Naive thymus-derived CD4-positive, alpha-beta T cell (primary cell): Measurements from ENCODE around the gene MARCHF3. TPM values are rescaled to one million over a fixed set of nuclear protein-coding genes. Genes with fewer than 3 reads are reported as not detected.

ENCODE experiments used
- ATAC-seq: fragments of 150-1000 bp; cut with Tn5 transposase; 2 replicates; pipeline ENCODE4 v1.10.0; 2021; ENCODE audit warnings: mild to moderate bottlenecking, moderate library complexity
- CTCF ChIA-PET: fragments of 350-600 bp; sonication (Branson Sonifier 250); formaldehyde crosslinking; loops from one replicate; lab custom pipeline; 2021; ENCODE audit warnings: antibody characterized with exemption; lab: Charles Lee
- POLR2A ChIA-PET: fragments of 350-600 bp; sonication (Branson Sonifier 250); formaldehyde crosslinking; loops from one replicate; lab custom pipeline; 2021; ENCODE audit warnings: antibody characterized with exemption, inconsistent platforms; lab: Charles Lee
- DNase-seq, 9 donors: peaks; one replicate each; pipeline versions ENCODE4 v3.0.0 to v3.0.0-alpha.2; 2020 to 2022; ENCODE audit warnings: mixed read lengths in 1 of 9
- H3K27ac ChIP-seq: one replicate; pipeline ENCODE4 v1.7.0; 2013; ENCODE audit warnings: mild to moderate bottlenecking, low read depth, low read length, moderate library complexity
- H3K27me3 ChIP-seq, 2 donors: one replicate each; pipeline ENCODE4 v1.7.0; 2013; ENCODE audit warnings: low read length in 2 of 2, mild to moderate bottlenecking in 2 of 2, moderate library complexity in 2 of 2; ENCODE audit not compliant: control insufficient read depth in 2 of 2, insufficient read depth in 2 of 2
- H3K36me3 ChIP-seq, 3 experiments: 1 replicate in 2 of 3; 2 replicates in 1 of 3; pipeline ENCODE4 v1.7.0; 2013; ENCODE audit warnings: low read length in 3 of 3, mild to moderate bottlenecking in 3 of 3, moderate library complexity in 1 of 3; ENCODE audit not compliant: insufficient read depth in 3 of 3, control insufficient read depth in 2 of 3
- H3K4me1 ChIP-seq, 2 donors: one replicate each; pipeline ENCODE4 v1.7.0; 2013; ENCODE audit warnings: low read length in 2 of 2, mild to moderate bottlenecking in 2 of 2, moderate library complexity in 1 of 2; ENCODE audit not compliant: control insufficient read depth in 2 of 2, insufficient read depth in 2 of 2
- H3K4me3 ChIP-seq: 2 replicates; pipeline ENCODE4 v1.7.0; 2013; ENCODE audit warnings: mild to moderate bottlenecking, low read length
- H3K9me3 ChIP-seq, 3 experiments: 1 replicate in 2 of 3; 2 replicates in 1 of 3; pipeline ENCODE4 v1.7.0; 2013; ENCODE audit warnings: low read length in 3 of 3; ENCODE audit not compliant: control insufficient read depth in 2 of 3
- H3K27ac Mint-ChIP-seq, 9 donors: one replicate each; pipeline ENCODE4 v1.8.0; 2020 to 2022; ENCODE audit warnings: mixed read lengths in 9 of 9, mild to moderate bottlenecking in 8 of 9, moderate library complexity in 5 of 9, inconsistent platforms in 2 of 9
- H3K27me3 Mint-ChIP-seq, 5 donors: one replicate each; pipeline ENCODE4 v1.8.0; 2021 to 2022; ENCODE audit warnings: mixed read lengths in 5 of 5, mild to moderate bottlenecking in 1 of 5
- H3K36me3 Mint-ChIP-seq, 5 donors: one replicate each; pipeline ENCODE4 v1.8.0; 2020 to 2022; ENCODE audit warnings: mixed read lengths in 5 of 5, mild to moderate bottlenecking in 3 of 5, inconsistent platforms in 1 of 5
- H3K4me1 Mint-ChIP-seq, 7 donors: one replicate each; pipeline ENCODE4 v1.8.0; 2020 to 2022; ENCODE audit warnings: mixed read lengths in 7 of 7, mild to moderate bottlenecking in 3 of 7, inconsistent platforms in 1 of 7
- H3K4me3 Mint-ChIP-seq, 10 donors: one replicate each; pipeline ENCODE4 v1.8.0; 2020 to 2022; ENCODE audit warnings: mild to moderate bottlenecking in 10 of 10, mixed read lengths in 10 of 10, moderate library complexity in 6 of 10, inconsistent platforms in 2 of 10
- H3K9me3 Mint-ChIP-seq, 11 donors: one replicate each; pipeline ENCODE4 v1.8.0; 2020 to 2022; ENCODE audit warnings: mixed read lengths in 11 of 11, mild to moderate bottlenecking in 4 of 11, inconsistent platforms in 1 of 11, moderate library complexity in 1 of 11
- intact Hi-C, 2 donors: fragments of 100-400 bp; cut with micrococcal nuclease; formaldehyde crosslinking; loops; one replicate each; pipeline ENCODE4 v1.15.1; 2023
- polyA plus RNA-seq, 2 donors: library from polyadenylated mRNA; unstranded; fragments of 300-500 nt; fragmentation: Illumina TruSeq; gene quantifications; one replicate each; pipeline ENCODE4 v1.2.3, GENCODE V29; 2021
- total RNA-seq, 6 experiments: library from RNA in 5 of 6; stranded (reverse) in 5 of 6; gene quantifications; 1 replicate in 5 of 6; 2 replicates in 1 of 6; pipeline ENCODE4 v1.2.3 and lab custom pipeline; 2021 to 2026

Gene MARCHF3
- total RNA-seq = 10 to 100 TPM in 3 of 5 experiments, 1 to 10 TPM in 2; 3.1 to 15.4 (median 13.0) TPM
- 10 to 100 TPM; 10.8 to 14.9 TPM for polyA plus RNA-seq
- total RNA-seq (lab: John Stamatoyannopoulos, UW) = 10.1 reads per million, percentile 36 among the genes with 10 or more reads in this experiment

GRCh38 chr5:127030259-127031146, at the start of gene MARCHF3:
TSS of gene MARCHF3 (minus strand) at chr5:127030558. CDS start at chr5:126918171, 112,387 bp downstream.
- ChIA-PET POLR2A (interaction anchor here (0.6 to 3.4 kb wide), 7 partner anchors 12 to 253 kb away, joined by 3 to 17 read pairs (median 3); no protein-coding TSS in a partner anchor), CTCF (interaction anchor here (1.2 to 1.8 kb wide), 2 partner anchors 193 to 252 kb away, joined by 3 to 4 read pairs; no protein-coding TSS in a partner anchor)
- Histone ChIP-seq H3K27ac (peak within 1 kb of the TSS; percentile 78), H3K4me1 (peaks cover 0 to 10% of the 10 kb centered on the region in 2 donors), H3K27me3 (no peaks in the 10 kb centered on the region), H3K9me3 (no peaks in the 10 kb centered on the region), H3K4me3 (peak within 1 kb of the TSS; percentile 79), H3K36me3 (peaks cover 0 to 7% (median 0%) of the 10 kb centered on the region in 3 experiments)
- Mint-ChIP-seq H3K27ac (peak within 1 kb of the TSS; percentile 42 to 93 (median 82)), H3K9me3 (peaks cover 0 to 1% (median 0%) of the 10 kb centered on the region in 11 donors), H3K36me3 (no peaks in the 10 kb centered on the region), H3K4me1 (peaks cover 17 to 38% (median 28%) of the 10 kb centered on the region in 7 donors), H3K4me3 (peak within 1 kb of the TSS; percentile 83 to 96 (median 92)), H3K27me3 (peaks cover 0 to 56% (median 0%) of the 10 kb centered on the region in 5 donors)
- DNase-seq (peak; percentile 91 to 98 (median 94)), ATAC-seq (peak; percentile 98)
- intact Hi-C loops = loop anchor here (1.0 to 5.0 kb wide), 14 partner anchors 42 to 1053 kb away; partner anchors contain the start of genes C5orf63 (in 2 of the 2), PRRC1 (in 2 of the 2), SLC12A2 (in 2 of the 2) and PHAX (in 1 of the 2)

GRCh38 chr5:127079994-127080491, 49.7 kb upstream of the MARCHF3 start:
- Histone ChIP-seq H3K27ac (no peak overlapping the region), H3K9me3 (no peaks in the 10 kb centered on the region), H3K4me3 (no peak overlapping the region), H3K4me1 (no peaks in the 10 kb centered on the region), H3K36me3 (no peaks in the 10 kb centered on the region), H3K27me3 (no peaks in the 10 kb centered on the region)
- ChIA-PET CTCF (interaction anchor here (0.7 kb wide), 1 partner anchor 779 kb away, joined by 3 read pairs; no protein-coding TSS in a partner anchor), POLR2A (no interaction called here)
- Mint-ChIP-seq H3K36me3 (peaks cover 0 to 5% (median 0%) of the 10 kb centered on the region in 5 donors), H3K9me3 (no peaks in the 10 kb centered on the region), H3K27me3 (peaks cover 5 to 14% (median 8%) of the 10 kb centered on the region in 5 donors), H3K4me3 (no peak overlapping the region), H3K27ac (no peak overlapping the region), H3K4me1 (peaks cover 0 to 3% (median 0%) of the 10 kb centered on the region in 7 donors)
- DNase-seq (no peak), ATAC-seq (peak; percentile 58)
- intact Hi-C loops = no loop called here

- no peak for DNase-seq
- H3K4me1 ChIP-seq = peaks cover 8 to 10% of the 10 kb centered on the region in 2 donors
- CTCF ChIA-PET = no interaction called here
- intact Hi-C loops = no loop called here
- H3K4me3 ChIP-seq = no peak overlapping the region
- H3K27ac Mint-ChIP-seq = no peak overlapping the region
- peaks cover 0 to 5% (median 0%) of the 10 kb centered on the region in 5 donors for H3K36me3 Mint-ChIP-seq
- H3K9me3 ChIP-seq = no peaks in the 10 kb centered on the region
- peaks cover 5 to 14% (median 8%) of the 10 kb centered on the region in 5 donors for H3K27me3 Mint-ChIP-seq
- no peaks in the 10 kb centered on the region for H3K27me3 ChIP-seq
- H3K4me3 Mint-ChIP-seq = no peak overlapping the region
- no peak overlapping the region for H3K27ac ChIP-seq
- peaks cover 0 to 2% (median 0%) of the 10 kb centered on the region in 11 donors for H3K9me3 Mint-ChIP-seq
- POLR2A ChIA-PET = interaction anchor here (0.6 kb wide), 1 partner anchor 229 kb away, joined by 3 read pairs; no protein-coding TSS in a partner anchor
- peaks cover 11 to 18% (median 16%) of the 10 kb centered on the region in 7 donors for H3K4me1 Mint-ChIP-seq
- no peak for ATAC-seq
- no peaks in the 10 kb centered on the region for H3K36me3 ChIP-seq
These were observed 47.0 kb upstream of the MARCHF3 start for GRCh38 chr5:127077366-127077765.

GRCh38 chr5:127076315-127077129, 46.2 kb upstream of the MARCHF3 start:
- H3K36me3 ChIP-seq = no peaks in the 10 kb centered on the region
- no peaks in the 10 kb centered on the region for H3K27me3 ChIP-seq
- Mint-ChIP-seq H3K27me3 (peaks cover 5 to 14% (median 8%) of the 10 kb centered on the region in 5 donors), H3K27ac (no peak overlapping the region), H3K36me3 (peaks cover 0 to 5% (median 0%) of the 10 kb centered on the region in 5 donors), H3K4me3 (no peak overlapping the region), H3K9me3 (peaks cover 0 to 2% (median 0%) of the 10 kb centered on the region in 11 donors), H3K4me1 (peaks cover 11 to 23% (median 16%) of the 10 kb centered on the region in 7 donors)
- ATAC-seq (no peak), DNase-seq (no peak)
- intact Hi-C loops = no loop called here
- peaks cover 8 to 10% of the 10 kb centered on the region in 2 donors for H3K4me1 ChIP-seq
- no peak overlapping the region for H3K4me3 ChIP-seq
- H3K27ac ChIP-seq = no peak overlapping the region
- ChIA-PET POLR2A (interaction anchor here (0.6 kb wide), 1 partner anchor 230 kb away, joined by 3 read pairs; no protein-coding TSS in a partner anchor), CTCF (no interaction called here)
- H3K9me3 ChIP-seq = no peaks in the 10 kb centered on the region

GRCh38 chr5:127074466-127074865, 44.1 kb upstream of the MARCHF3 start:
- H3K4me1 Mint-ChIP-seq = peaks cover 9 to 34% (median 21%) of the 10 kb centered on the region in 7 donors
- intact Hi-C loops = loop anchor here (5.0 kb wide), 2 partner anchors 102 to 472 kb away; partner anchors contain the start of gene PHAX (in 1 of the 2)

More at GRCh38 chr5:127074466-127074865, 44.1 kb upstream of the MARCHF3 start:
- Histone ChIP-seq H3K27ac (no peak overlapping the region), H3K4me3 (no peak overlapping the region), H3K36me3 (no peaks in the 10 kb centered on the region), H3K9me3 (no peaks in the 10 kb centered on the region), H3K27me3 (no peaks in the 10 kb centered on the region), H3K4me1 (peaks cover 8 to 10% of the 10 kb centered on the region in 2 donors)
- ATAC-seq (no peak), DNase-seq (no peak)
- Mint-ChIP-seq H3K36me3 (peaks cover 1 to 15% (median 1%) of the 10 kb centered on the region in 5 donors), H3K9me3 (peaks cover 0 to 2% (median 0%) of the 10 kb centered on the region in 11 donors), H3K27me3 (no peaks in the 10 kb centered on the region), H3K4me3 (peak overlapping the region in 7 of 10 donors; percentile 24 to 98 (median 91)), H3K27ac (peak overlapping the region in 6 of 9 donors; percentile 23 to 98 (median 90))
- POLR2A ChIA-PET = interaction anchor here (0.9 to 2.6 kb wide), 5 partner anchors 45 to 296 kb away, joined by 3 to 18 read pairs (median 4); no protein-coding TSS in a partner anchor
- CTCF ChIA-PET = interaction anchor here (1.1 to 1.7 kb wide), 2 partner anchors 10 to 297 kb away, joined by 3 to 4 read pairs; no protein-coding TSS in a partner anchor
